ENCODE data around the gene CYB5RL. TPM values are rescaled to one million over a fixed set of nuclear protein-coding genes. Genes with fewer than 3 reads are reported as not detected.

Gene CYB5RL
- total RNA-seq, 1 donor from 2014 or later: 4.4 TPM

DNA sequence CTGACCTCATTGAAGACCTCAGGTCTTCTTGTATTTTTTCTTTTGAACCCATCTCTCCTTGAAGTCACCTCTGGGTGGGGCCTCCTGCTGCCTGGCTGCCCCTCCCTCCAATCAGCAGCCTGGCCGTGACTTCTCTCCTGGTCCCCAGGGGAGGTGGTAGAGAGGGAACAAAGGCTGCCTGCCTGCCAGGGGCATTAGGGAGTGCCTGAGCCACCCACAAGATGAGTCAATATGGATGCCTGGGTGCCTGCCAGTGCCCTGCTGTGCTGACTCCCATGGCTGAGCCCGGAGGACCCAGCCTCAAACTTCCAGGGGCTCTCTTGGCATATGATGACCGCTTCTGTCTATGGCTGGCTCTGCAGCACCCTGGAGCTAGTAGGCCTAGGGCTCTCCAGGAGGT, 41.8 kb downstream of the CYB5RL start:
- no peak for DNase-seq

DNA sequence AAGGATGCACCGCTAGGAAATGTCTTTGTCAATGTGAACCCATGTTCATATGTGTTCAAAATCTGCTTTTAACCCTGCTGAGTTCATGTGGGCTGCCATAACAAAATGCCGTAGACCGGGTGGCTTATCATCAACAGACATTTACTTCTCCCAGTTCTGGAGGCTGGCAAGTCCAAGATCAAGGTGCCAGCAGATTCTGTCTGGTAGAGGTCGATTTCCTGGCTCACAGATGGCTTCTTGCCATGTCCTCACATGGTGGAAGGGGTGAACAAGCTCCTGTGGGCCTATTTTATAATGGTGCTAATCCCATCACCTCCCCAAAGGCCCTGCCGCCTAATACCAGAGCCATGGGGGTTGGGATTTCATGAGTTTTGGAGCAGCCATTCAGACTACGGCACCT, 42.4 kb downstream of the CYB5RL start:
- no peak for DNase-seq

DNA sequence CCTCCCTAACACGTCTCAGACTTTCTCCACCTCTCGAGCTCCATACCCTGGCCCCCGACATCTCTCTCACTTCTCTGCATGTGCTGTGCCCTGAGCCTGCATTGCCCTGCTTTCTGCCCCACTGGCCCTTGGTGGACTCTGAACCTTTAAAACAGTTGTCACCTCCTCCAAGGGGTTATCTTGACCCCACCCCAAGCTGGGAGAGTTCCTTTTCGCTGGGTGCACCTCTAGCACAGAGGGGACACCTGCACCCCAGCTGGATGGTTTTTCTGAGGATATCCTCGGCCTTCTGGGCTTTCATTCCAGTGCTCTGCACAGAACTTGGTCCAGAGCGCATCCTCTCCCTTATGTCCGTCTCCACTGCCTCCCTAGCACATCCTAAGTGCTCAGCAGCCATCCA, 42.8 kb downstream of the CYB5RL start:
- DNase-seq: no peak

DNA sequence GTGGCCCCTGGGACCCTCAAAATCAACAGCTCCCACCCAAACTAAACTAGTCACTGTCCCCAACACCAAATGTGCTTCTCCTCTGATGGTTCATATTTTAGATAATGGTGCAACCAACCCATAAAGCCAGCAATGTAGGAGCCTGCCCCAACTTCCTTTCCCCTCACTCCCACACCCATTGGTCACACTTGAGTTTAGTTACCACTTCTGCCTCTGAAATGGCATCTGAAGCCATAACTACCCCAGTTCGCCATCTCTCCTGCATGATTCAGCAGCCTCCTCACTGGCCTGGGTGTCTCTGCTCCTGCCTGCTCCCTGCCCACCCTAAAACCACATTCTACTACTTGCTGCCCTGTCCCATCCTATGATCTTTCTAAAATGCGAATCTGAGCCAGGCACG, 43.6 kb downstream of the CYB5RL start:
- DNase-seq: no peak

DNA sequence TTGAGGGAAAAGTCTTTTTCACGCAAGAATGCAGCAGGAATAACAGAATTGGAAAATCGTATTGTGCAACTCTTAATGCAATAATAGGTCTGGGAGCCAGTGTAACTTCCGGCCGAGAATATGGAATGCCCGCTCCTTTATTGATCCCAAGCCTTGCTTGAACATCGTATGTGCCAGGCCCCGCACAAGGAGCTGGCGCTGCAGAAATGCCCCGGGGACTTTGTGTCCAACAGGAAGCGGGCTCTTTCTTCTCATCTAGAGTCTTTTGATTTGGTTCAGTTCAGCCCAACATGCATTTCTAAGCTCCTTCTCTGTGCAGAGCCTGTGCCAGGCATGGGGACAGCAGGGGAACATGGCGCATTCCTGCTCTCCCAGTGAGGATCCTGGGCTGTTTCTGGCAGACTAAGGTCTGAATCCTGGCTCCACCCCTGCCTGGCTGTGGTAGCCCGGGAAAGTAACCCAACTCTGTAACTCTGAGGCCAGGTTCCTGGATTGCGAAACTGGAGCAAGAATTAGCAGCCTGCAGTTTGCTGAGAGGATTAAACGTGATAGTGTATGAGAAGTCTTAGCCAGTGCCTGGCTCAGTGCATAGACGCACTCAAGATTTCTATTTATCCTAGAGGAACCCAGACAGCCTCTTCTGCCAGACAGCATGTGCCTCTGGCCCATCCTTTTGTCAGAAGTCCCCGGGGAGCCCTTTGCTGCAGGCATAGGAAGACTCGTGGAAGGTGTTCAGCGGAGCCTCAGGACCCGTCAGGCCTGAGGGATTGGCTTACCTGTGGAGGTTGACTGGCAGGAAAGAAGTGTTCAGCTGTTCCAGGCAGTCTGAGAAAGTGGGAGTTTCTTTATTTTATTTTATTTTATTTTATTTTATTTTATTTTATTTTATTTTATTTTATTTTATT, 46.0 kb downstream of the CYB5RL start:
- DNase-seq: no peak

DNA sequence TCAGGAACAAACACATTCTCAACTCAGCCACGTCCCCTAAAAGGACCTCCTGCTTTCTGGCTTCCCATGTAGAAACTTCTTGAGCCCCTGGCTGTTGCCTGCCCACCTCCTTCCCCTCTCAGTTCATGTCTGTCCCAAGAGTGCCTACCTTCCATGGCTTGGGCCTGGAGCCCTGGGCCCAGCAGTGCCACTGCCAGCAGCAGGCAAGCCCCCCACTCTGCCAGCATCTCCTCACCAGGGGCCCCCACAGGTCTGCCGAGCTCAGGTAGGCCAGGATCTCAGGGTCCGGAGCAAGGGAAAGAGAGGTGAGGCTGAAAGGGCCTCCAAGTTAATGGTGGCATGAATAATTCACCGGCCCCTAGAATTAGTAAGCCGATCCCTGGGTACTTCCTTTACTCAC, 47.1 kb downstream of the CYB5RL start, which contains the start of gene CDCP2:
Gene CDCP2 (minus strand): TSS at position 305 of the 400 bp plus-strand sequence. CDS start 78 bp downstream, at position 227.
- DNase-seq: no peak

DNA sequence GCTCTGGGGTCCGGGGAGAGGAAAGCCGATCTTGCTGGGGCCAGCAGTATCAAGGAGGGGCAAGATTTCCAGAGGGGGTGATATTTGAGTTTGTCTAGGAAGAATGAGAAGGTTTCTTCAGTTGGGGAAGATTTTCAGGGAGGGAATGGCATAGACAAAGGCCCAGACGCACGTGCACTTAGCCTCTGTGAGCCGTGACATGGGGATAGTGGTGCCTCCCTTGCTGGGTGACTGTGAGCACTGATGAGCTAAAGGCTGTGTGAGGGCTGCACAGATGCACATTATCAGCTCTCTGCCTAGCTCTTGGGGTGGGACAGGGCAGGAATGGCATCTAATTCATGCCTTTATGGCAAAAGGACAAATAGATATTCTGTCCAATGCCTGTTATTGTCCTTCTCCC, 48.8 kb downstream of the CYB5RL start:
- DNase-seq: no peak

Other genes with a start within 250 kb of the CYB5RL start
- gene LDLRAD1, start 181.8 kb downstream of the CYB5RL start, total RNA-seq: not detected
- gene TMEM59, start 146.8 kb downstream of the CYB5RL start, total RNA-seq: 122 TPM
- 7.0 TPM for gene TCEANC2, start 146.4 kb downstream of the CYB5RL start, total RNA-seq
- gene CDCP2, start 47.0 kb downstream of the CYB5RL start, total RNA-seq: not detected
- 29.2 TPM for gene MRPL37, start 137 bp upstream of the CYB5RL start, total RNA-seq
- 46.8 TPM for gene SSBP3, start 206.4 kb upstream of the CYB5RL start, total RNA-seq

Data from occipital lobe (tissue), 2 donors.